HG02571 (cell line): ENCODE results near the gene NKD2.

ENCODE experiments used
- ATAC-seq: cut with Tn5 transposase; IDR thresholded peaks from one replicate; pipeline ENCODE4 v1.9.1; 2021; ENCODE audit warnings: mild to moderate bottlenecking, moderate library complexity; ENCODE audit not compliant: unreplicated experiment

NKD2 gene

DNA sequence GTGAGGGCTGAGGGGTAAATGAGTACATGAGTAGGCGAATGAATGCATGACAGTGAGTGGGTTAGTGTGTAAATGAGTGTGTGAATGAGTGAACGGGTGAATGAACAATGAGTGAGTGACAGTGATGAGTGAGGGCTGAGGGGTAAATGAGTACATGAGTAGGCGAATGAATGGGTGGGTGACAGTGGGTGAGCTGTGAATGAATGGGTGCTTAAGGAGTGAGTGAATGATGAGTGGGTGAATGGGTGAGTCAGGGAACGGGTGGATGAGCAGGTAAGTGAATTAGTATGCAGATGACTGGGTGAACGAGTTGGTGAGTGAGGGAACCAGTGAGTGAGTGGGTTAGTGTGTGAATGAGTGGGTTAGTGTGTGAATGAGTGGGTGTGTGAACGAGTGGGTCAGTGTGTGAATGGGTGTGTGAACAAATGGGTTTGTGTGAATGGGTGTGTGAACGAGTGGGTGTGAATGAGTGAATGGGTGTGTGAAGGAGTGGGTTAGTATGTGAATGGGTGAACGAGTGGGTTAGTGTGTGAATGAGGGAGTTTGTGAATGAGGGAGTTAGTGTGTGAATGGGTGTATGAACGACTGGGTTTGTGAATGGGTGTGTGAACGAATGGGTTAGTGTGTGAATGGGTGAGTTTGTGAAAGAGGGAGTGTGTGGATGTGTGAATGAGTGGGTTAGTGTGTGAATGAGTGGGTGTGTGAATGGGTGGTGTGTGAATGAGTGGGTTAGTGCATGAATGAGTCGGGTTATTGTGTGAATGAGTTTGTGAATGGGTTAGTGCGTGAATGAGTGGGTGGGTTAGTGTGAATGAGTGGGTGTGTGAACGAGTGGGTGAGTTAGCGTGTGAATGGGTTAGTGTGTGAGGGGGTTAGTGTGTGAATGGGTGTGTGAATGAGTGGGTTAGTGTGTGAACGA, 32.9 kb downstream of the NKD2 start:
- no peak for ATAC-seq

DNA sequence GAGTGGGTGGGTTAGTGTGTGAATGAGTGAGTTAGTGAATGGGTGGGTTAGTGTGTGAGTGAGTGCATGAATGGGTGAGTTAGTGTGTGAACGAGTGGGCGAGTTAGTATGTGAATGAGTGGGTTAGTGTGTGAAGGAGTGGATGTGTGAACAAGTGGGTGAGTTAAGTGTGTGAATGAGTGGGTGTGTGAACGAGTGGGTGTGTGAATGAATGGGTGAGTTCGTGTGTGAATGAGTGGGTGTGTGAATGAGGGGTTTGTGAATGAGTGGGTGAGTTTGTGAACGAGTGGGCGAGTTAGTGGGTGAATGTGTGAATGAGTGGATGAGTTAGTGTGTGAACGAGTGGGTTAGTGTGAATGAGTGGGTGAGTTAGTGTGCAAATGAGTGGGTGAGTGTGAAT, 34.0 kb downstream of the NKD2 start:
- no peak for ATAC-seq

DNA sequence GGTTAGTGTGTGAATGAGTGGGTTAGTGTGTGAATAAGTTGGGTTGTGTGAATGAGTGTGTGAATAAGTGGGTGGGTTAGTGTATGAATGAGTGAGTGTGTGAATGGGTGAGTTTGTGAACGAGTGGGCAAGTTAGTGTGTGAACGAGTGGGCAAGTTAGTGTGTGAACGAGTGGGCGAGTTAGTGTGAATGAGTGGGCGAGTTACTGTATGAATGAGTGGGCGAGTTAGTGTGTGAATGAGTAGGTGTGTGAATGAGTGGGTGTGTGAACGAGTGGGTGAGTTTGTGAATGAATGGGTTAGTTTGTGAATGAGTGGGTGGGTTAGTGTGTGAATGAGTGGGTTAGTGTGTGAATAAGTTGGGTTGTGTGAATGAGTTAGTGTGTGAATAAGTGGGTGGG, 34.7 kb downstream of the NKD2 start:
- ATAC-seq = no peak

DNA sequence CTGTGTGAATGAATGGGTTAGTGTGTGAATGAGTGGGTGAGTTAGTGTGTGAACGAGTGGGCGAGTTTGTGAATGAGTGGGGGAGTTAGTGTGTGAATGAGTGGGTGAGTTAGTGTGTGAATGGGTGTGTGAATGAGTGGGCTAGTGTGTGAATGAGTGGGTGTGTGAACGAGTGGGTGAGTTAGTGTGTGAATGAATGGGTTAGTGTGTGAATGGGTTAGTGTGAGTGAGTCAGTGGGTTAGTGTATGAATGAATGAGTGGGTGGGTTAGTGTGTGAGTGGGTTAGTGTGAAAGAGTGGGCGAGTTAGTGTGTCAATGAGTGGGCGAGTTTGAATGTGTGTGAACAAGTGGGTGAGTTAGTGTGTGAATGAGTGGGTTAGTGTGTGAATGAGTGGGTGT, 35.5 kb downstream of the NKD2 start:
- no peak for ATAC-seq

DNA sequence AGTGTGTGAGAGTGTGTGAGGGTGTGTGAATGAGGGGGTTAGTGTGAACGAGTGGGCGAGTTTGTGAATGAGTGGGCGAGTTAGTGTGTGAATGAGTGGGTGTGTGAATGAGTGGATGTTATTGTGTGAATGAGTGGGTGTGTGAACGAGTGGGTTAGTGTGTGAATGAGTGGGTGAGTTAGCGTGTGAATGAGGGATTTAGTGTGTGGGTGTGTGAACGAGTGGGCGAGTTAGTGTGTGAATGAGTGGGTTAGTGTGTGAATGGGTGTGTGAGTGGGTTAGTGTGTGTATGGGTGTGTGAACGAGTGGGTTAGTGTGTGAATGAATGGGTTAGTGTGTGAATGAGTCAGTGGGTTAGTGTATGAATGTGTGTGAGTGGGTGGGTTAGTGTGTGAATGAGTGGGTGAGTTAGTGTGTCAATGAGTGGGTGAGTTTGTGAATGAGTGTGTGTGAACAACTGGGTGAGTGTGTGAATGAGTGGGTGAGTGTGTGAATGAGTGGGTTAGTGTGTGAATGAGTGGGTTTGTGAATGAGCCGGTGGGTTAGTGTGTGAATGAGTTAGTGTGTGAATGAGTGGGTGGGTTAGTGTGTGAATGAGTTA, 37.5 kb downstream of the NKD2 start:
- ATAC-seq = no peak

DNA sequence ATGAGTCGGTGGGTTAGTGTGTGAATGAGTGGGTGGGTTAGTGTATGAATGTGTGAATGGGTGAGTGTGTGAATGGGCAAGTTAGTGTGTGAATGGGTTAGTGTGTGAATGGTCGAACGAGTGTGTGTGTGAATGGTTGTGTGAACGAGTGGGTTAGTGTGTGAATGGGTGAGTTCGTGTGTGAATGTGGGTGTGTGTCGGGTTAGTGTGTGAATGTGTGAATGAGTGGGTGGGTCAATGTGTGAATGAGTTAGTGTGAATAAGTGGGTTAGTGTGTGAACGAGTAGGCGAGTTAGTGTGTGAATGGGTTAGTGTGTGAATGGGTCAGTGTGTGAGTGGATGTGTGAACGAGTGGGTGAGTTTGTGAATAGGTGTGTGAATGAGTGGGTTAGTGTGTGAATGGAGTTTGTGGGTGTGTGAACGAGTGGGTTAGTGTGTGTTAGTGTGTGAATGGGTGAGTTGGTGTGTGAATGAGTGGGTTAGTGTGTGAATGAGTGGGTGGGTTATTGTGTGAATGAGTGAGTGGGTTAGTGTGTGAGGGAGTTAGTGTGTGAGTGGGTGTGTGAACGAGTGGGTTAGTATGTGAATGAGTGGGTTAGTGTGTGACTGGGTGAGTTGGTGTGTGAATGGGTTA, 38.8 kb downstream of the NKD2 start:
- ATAC-seq = no peak

DNA sequence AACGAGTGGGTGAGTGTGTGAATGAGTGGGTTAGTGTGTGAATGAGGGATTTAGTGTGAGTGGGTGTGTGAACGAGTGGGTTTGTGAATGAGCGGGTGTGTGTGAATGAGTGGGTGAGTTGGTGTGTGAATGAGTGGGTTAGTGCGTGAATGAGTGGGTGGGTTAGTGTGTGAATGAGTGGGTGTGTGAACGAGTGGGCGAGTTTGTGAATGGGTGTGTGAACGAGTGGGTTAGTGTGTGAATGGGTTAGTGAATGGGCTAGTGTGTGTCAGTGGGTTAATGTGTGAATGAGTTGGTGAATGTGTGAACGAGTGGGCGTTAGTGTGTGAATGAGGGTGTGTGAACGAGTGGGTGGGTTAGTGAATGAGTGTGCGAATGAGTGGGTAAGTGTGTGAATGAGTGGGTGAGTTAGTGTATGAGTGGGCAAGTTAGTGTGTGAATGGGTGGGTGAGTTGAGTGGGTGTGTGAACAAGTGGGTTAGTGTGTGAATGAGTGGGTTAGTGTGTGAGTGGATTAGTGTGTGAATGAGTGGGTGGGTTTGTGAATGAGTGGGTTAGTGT, 39.6 kb downstream of the NKD2 start:
- no peak for ATAC-seq

DNA sequence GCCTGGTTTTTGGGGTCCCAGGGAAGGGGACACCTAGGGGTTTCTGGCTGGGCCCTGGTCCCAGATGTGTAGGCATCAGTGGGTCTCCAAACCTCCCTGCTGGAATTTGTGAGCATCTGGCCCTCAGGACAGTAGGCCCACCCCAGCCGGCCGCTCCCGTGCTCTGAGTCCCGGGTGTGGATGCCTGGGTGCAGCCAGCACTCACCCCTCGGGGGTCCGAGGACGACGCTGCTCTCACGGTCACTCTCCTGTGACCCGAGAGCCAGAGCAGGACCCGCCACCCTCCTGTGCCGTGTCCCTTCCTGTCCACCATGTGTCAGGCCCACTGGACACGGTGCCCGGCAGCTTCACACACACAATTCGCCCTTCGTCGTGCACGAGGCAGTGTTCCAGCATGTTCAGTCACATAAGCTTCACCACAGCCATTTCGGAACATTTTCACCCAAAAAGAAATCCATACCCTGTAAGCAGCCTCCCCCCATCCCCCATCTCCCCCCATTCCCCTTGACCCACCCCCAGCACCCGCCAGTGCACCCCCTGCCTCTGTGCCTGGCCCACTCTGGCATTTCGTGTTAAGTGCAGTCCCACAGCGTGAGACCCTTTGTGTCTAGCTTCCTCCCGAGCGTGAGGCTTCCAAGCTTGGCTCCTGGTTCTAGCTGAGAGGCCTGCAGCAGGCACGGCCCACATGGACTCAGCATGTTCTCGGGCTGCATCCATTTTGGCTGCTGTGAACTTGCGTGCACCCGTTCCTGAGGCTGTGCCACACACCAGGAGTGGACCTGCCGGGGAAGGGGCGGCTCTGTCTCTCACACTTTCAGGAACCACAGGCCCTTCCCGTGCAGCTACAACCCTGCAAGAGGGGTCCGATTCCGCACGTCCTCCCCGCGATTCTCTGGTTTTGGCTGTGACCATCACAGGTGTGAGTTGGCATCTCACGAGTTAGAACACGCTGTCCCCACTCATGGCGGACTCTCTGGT, 40.5 kb downstream of the NKD2 start:
- no peak for ATAC-seq

DNA sequence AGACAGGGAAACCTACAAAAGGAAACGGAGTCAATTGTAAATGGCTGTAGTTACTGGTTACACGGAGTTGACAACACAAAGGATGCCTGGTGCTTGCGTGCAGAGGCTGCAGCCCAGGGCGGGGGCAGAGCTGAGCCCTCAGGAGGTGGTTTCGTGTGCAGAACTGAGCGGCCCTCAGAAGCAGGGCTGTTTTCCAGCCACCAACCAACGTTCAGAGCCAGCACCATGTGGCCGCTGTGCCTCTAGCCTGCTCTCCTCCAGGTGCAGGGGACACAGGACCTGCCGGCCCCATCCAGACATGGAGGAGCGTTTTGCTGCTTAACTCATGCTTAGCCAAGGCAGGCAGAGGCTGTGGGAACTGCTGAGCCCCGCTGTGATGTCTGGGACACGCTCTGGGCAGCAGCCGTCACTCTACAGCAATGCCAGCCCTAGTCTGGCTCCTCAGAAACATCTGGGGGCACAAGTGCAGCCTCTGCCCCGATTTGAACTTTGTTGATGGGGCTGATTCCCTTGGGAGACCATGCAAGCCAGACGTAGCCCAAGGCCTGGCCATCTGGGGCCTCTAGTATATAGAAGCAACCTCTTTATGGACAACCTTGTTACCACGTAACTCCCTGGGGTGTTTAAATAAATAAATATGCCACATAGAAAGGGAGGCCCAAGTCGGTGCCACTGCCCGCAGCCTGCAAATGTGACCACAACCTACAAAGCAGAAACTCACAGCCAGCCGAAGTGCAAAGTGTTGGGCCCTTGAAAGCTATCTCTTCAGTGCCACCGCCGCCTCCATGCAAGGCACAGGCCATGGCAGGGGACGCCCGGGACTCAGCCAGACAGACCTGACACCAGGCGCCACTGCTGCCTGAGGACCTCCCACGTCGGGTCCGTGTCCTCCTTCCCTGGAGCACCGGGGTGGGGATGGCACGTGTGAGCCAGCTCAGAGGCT, 42.1 kb downstream of the NKD2 start:
- ATAC-seq = no peak

DNA sequence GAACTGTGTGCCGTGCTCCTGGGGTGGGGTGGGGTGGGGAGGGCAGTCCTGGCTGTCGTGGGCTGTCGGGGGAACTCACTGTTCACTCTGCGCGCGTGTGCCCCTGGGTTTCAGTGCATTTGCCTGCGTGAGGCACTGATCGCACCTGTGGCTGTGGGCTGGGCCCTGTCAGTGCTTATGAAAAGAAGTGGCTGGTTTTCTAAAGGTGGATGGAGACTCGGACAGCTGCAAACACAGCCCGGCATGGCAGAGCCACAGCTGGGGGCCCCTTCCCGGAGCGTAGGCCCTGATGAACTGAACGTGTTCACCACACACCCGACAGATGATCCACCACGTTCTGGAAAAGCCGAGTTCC, 42.7 kb downstream of the NKD2 start:
- ATAC-seq = no peak

DNA sequence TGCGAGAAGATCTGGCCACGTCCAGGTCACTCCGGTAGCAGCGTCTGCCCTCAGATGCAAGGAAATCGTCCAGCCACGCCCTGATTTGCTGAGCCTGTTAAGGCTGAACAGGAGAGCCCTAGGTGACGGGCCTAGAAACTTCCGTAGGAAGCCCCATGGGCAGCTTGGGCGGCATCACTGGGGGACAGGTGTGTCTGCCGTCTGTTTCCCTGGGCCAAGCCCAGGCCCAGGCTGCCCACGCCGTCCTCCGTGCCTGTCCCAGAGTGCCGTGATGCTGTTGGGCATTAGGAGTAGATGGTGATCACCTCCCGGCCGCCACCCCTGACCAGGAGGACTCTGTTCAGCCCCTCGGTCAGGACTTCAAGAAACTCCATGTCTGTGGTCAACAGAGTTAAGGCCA, 43.5 kb downstream of the NKD2 start:
- ATAC-seq = no peak

DNA sequence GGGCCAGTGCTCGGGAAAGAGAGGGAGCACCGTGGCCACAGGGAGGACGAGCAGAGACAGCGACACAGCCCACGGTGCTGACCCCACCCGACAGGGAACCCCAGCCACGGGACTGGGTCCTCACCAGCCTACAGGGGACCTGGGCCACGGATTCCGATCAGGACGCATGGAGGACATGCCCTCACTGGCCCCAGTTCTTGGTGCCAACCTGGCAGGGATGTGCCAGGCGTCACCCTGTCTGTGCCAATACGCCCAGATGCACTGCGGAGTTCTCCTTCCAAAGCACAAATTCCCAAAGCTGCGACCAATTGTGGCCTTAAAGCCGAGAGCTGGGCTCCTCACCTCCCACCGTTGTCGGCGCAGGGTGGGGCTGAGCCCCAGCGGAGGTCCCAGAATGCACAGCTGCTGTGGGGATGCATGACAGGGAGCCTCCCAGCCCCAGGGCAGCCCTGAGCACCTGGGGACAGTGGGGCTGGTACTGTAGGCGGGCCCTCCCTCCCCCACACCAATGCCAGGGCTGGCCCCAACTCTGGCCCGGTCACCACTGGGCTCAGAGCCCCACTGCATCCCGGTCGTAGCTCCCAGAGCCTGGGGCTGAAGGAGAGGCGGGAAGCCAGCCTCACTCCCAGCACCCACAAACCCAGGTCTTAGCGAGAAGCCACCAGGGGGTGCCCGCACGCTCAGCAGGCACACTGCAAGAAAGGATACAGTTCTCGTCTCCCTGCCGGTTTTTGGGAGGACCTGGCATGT, 44.2 kb downstream of the NKD2 start:
- no peak for ATAC-seq

DNA sequence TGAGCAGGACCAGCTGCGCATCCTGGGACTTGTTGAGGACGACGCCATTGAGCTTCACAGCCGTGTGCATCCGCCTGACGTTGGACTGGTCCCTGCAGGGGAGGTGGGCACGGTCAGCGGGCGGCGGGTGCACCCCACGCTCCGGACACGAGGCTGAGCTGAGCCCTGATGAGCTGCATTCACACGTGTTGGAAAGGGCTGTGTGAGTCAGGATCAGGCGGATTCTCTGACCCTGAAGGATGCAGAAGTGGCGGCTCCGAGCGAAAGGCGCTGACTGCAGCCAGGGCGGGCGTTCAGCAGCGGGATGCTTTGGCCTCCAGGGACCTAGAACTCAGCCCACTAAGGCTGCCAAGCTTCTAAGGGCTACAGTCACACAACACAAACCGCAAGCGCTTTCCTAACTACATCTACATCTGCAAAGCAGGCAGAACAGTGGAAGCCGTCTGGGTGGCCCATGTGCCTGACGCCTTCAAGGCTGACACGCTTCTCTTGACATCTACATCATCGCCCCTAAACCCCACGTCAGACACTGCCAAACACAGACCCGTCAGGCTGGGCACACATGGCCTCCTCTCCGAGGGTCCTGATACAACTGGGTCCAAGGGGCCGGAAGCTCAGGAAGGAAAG, 44.9 kb downstream of the NKD2 start:
- no peak for ATAC-seq

DNA sequence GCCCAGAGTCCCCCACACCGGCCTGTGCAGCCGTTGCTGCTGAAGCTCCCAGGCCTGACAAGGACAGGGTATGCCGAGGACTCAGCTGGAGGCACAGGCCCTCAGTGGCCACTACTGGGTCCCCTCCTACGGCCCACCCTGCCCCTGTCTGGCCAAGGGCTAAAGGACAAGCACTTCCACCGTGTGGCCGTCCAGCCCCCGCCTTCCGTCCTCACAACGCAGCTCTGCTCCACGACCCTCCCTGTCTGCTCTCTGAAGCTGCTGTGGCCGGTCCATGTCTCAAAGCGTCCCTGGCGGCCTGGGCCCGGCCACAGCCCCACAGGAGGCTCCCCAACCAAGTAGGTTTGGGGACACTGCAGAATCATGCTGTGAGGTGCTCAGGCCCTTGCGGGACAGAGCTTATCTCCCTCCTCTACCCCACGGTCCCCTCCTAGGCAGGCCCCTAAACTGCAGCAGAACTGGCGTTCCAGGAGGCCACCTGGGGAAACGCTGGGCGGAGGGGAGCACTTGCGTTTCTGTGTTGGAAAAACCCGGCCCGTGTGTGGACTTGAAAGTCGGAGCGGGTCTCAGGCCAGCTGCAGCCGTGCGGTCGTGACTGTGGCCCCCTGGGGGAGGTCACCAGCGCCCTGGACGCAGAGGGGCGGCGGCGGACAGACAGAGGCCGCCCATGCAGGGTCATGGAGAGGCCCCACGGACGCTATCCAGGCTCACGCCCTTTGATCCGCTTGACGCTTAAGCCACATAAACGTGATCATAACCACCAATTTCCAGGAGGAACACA, 45.6 kb downstream of the NKD2 start:
- no peak for ATAC-seq

DNA sequence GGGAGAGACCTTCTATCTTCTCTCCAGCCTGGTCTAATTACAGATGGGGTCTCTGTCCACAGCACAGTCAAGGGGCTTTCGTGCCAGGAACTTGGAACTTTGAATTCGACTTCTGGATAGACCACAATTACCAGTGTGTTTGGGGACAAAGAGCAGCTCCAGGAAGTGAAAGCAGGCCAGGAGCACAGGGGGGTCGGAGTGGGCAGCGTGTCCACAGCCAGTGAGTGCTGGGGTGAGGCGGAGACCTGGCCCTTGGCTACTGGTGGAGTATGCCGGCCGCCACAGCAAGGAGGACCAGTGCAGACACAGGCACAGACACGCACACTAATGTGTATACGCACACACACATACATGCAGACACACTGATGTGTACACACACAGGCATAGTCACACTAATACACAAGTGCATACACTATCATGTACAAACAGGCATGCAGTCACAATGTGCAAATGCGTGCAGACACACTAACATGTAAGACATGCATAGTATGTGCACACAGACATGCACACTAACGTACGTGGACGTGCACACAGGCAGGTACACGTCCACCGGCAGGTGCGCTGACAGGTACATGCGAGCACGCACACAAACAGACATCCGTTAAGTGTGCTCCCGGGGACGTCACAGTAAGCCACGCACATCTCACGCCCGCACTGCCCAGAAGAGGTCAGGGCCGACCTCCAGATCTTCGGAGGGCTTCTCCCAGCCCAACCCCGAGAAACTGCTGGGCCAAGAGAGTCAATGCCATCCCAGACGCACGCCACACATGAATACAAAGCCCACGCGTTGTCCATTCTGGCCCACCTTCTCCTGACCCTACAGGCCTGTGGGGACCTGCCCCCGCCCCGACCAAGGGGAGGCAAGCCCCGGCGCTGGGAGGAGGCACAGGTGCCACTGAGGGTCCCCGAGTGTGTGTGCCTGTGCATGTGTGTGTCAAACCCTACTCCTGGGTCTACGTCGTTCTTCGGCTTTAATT, 46.5 kb downstream of the NKD2 start:
- no peak for ATAC-seq

DNA sequence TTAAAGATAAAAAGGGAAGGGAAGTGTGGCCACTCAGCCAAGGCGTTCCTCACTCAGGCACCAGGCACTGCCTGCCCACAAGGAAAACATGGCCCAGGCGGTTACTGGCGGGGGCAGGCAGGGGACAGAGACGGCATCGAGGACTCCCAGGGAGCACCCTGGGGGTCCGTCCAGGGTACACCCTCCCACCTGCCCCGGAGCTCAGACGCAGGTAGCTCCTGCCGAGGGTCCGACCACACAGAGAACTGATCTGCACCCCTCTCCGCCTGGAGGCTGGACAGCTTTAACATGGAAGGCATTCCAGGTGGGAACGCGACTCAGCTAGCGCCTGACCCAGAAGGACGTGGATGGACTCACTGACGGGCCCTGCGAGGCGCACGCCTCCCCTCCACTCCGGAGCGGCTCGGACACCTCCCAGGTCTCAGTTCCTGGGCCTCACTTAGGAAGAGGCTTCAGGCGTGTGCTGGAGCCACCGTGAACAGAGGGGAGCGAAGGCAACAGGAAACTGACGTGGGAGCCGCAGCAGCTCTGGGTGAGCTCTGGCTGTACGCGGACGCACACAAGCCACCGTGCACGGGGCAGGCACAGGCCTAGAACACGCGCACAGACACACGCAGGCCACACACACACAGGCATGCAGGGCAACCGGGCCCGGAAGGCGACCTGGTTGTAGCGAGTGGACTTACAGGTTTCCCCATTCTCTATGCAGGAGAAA, 47.5 kb downstream of the NKD2 start:
- ATAC-seq = no peak
